HCT116 (cell line): Measurements from ENCODE around the gene EML1. TPM values are rescaled to one million over a fixed set of nuclear protein-coding genes. Genes with fewer than 3 reads are reported as not detected.

ENCODE experiments used
- ATAC-seq: fragments of 200-7000 bp; cut with Tn5 transposase; 2 replicates; pipeline ENCODE4 v1.9.1; 2020; ENCODE audit warnings: mild to moderate bottlenecking, moderate library complexity
- BruUV-seq: library from RNA; stranded (reverse); fragments of 400-500 nt; replicated peaks from 2 replicates; lab custom pipeline; 2021; lab: Mats Ljungman, UMichigan
- CTCF ChIA-PET: fragments of 300-600 bp; sonication (Branson Sonifier 250); formaldehyde crosslinking; loops from one replicate; lab custom pipeline; 2021; ENCODE audit warnings: antibody characterized with exemption; lab: Charles Lee
- POLR2A ChIA-PET: fragments of 300-600, 350-600 bp; sonication (Branson Sonifier 250); formaldehyde crosslinking; loops from one replicate; lab custom pipeline; 2021; ENCODE audit warnings: antibody characterized with exemption; lab: Charles Lee
- RAD21 ChIA-PET, 2 experiments: fragments of 300-600 bp; sonication (Branson Sonifier 250); formaldehyde crosslinking; loops; one replicate each; lab custom pipeline; 2023; ENCODE audit warnings: low total read pairs in 2 of 2; ENCODE audit not compliant: uncharacterized antibody in 2 of 2, unreplicated experiment in 2 of 2, low non-redundant PET in 1 of 2; lab: Charles Lee
- DNase-seq: peaks from one replicate; pipeline ENCODE4 v3.0.0-alpha.2; 2010; ENCODE audit warnings: low read depth, low spot score
- H2AFZ ChIP-seq: fragments of 200-600 bp; shearing (Covaris generic), sonication (generic); 2 replicates; pipeline ENCODE4 v1.6.1; 2017; ENCODE audit warnings: low read depth, mixed run types, mixed read lengths, antibody characterized with exemption, low read length; ENCODE audit not compliant: poor library complexity, severe bottlenecking
- H3K27ac ChIP-seq: 2 replicates; pipeline ENCODE4 v1.5.1; 2012; ENCODE audit warnings: low read depth, low read length
- H3K27me3 ChIP-seq: fragments of 200-600 bp; sonication (generic); 2 replicates; pipeline ENCODE4 v1.6.1; 2016; ENCODE audit warnings: mixed run types, low read length, mixed read lengths; ENCODE audit not compliant: insufficient read depth
- H3K36me3 ChIP-seq, 2 experiments: fragments of 200-500 bp in 1 of 2; fragments of 200-600 bp in 1 of 2; sonication (Bioruptor generic) in 1 of 2; sonication (generic) in 1 of 2; 2 replicates each; pipeline versions ENCODE4 v1.5.1 to v1.6.1; 2014 to 2016; ENCODE audit warnings: low read length in 2 of 2, inconsistent platforms in 1 of 2, mixed read lengths in 1 of 2, mixed run types in 1 of 2; ENCODE audit not compliant: insufficient read depth in 2 of 2, control insufficient read depth in 1 of 2
- H3K4me1 ChIP-seq, 2 experiments: fragments of 200-600 bp in 1 of 2; sonication (generic) in 1 of 2; 2 replicates each; pipeline versions ENCODE4 v1.5.1 to v1.6.1; 2012 to 2017; ENCODE audit warnings: low read length in 2 of 2, inconsistent platforms in 1 of 2, mild to moderate bottlenecking in 1 of 2, mixed read lengths in 1 of 2, mixed run types in 1 of 2, moderate library complexity in 1 of 2; ENCODE audit not compliant: insufficient read depth in 2 of 2, control insufficient read depth in 1 of 2
- H3K4me2 ChIP-seq: fragments of 200-600 bp; sonication (generic); 2 replicates; pipeline ENCODE4 v1.6.1; 2017; ENCODE audit warnings: mixed run types, low read length, mixed read lengths
- H3K4me3 ChIP-seq, 2 experiments: fragments of 200-600 bp in 1 of 2; sonication (generic) in 1 of 2; replicated peaks in 1 of 2; 2 replicates each; pipeline ENCODE4 v1.5.1; 2011 to 2016; ENCODE audit warnings: low read length in 2 of 2, control low read depth in 1 of 2, low read depth in 1 of 2, mild to moderate bottlenecking in 1 of 2, mixed read lengths in 1 of 2, mixed run types in 1 of 2
- H3K79me2 ChIP-seq: fragments of 200-600 bp; sonication (generic); 2 replicates; pipeline ENCODE4 v1.6.1; 2017; ENCODE audit warnings: mild to moderate bottlenecking, mixed run types, low read length, moderate library complexity, mixed read lengths; ENCODE audit not compliant: insufficient read depth
- H3K9ac ChIP-seq: fragments of 200-600 bp; sonication (generic); 2 replicates; pipeline ENCODE4 v1.6.1; 2016; ENCODE audit warnings: low read length, mixed read lengths
- H3K9me2 ChIP-seq: fragments of 200-600 bp; sonication (generic), shearing (Covaris generic); 2 replicates; pipeline ENCODE4 v1.6.1; 2017; ENCODE audit warnings: mixed run types, mild to moderate bottlenecking, moderate library complexity; ENCODE audit not compliant: insufficient read depth
- H3K9me3 ChIP-seq, 2 experiments: fragments of 200-500 bp in 1 of 2; fragments of 200-600 bp in 1 of 2; sonication (Bioruptor generic) in 1 of 2; sonication (generic) in 1 of 2; 2 replicates each; pipeline ENCODE4 v1.6.1; 2014 to 2017; ENCODE audit warnings: low read length in 2 of 2, mixed read lengths in 2 of 2, inconsistent platforms in 1 of 2, low read depth in 1 of 2, mild to moderate bottlenecking in 1 of 2, mixed run types in 1 of 2, moderate library complexity in 1 of 2; ENCODE audit not compliant: control insufficient read depth in 1 of 2, insufficient read depth in 1 of 2
- H4K20me1 ChIP-seq: fragments of 200-600 bp; sonication (generic), shearing (Covaris generic); 2 replicates; pipeline ENCODE4 v1.6.1; 2017; ENCODE audit warnings: mixed run types, mild to moderate bottlenecking, moderate library complexity; ENCODE audit not compliant: insufficient read depth
- ELF1 ChIP-seq: IDR thresholded peaks from 2 replicates; pipeline ENCODE4 v1.6.1; 2012; ENCODE audit warnings: low read depth, borderline replicate concordance
- EZH2phosphoT487 ChIP-seq: fragments of 200-600 bp; IDR thresholded peaks from 2 replicates; pipeline ENCODE4 v1.6.1; 2018; ENCODE audit warnings: antibody characterized with exemption, borderline replicate concordance
- FOSL1 ChIP-seq: IDR thresholded peaks from 2 replicates; pipeline ENCODE4 v1.6.1; 2012; ENCODE audit warnings: low read depth
- POLR2A ChIP-seq: IDR thresholded peaks from 2 replicates; pipeline ENCODE4 v1.7.0; 2011; ENCODE audit warnings: borderline replicate concordance; ENCODE audit not compliant: insufficient read depth, insufficient read length; ENCODE audit errors: extremely low read depth
- SIN3A ChIP-seq: IDR thresholded peaks from 2 replicates; pipeline ENCODE4 v1.6.1; 2012; ENCODE audit warnings: low read depth
- SP1 ChIP-seq: IDR thresholded peaks from 2 replicates; pipeline ENCODE4 v1.6.1; 2012; ENCODE audit warnings: low read depth
- SRF ChIP-seq: IDR thresholded peaks from 2 replicates; pipeline ENCODE4 v1.6.1; 2012; ENCODE audit warnings: low read depth
- TCF7L2 ChIP-seq: IDR thresholded peaks from 2 replicates; pipeline ENCODE4 v1.7.0; 2011; ENCODE audit warnings: borderline replicate concordance, inconsistent platforms; ENCODE audit not compliant: insufficient read depth, insufficient read length; ENCODE audit errors: extremely low read depth
- YY1 ChIP-seq: IDR thresholded peaks from 2 replicates; pipeline ENCODE4 v1.6.1; 2011; ENCODE audit warnings: low read length, low read depth, moderate library complexity, mild to moderate bottlenecking; ENCODE audit not compliant: insufficient replicate concordance; ENCODE audit errors: extremely low read depth
- ZNF274 ChIP-seq: fragments of 200-500 bp; sonication (Bioruptor generic); IDR thresholded peaks from 2 replicates; pipeline ENCODE4 v1.6.1; 2014; ENCODE audit warnings: mild to moderate bottlenecking, low read depth, low read length, inconsistent platforms
- intact Hi-C: fragments of 100-400 bp; cut with micrococcal nuclease; formaldehyde crosslinking; loops from 2 replicates; pipeline ENCODE4 v1.10.0; 2022
- total RNA-seq: library from RNA; stranded (reverse); gene quantifications from one replicate; pipeline ENCODE4 v1.2.1, GENCODE V29; 2021; ENCODE audit not compliant: unreplicated experiment
- TF ChIP-seq, protein P1 (sequence below): IDR thresholded peaks from 2 replicates; pipeline ENCODE4 v1.6.1; 2011; ENCODE audit warnings: mild to moderate bottlenecking, low read length, moderate library complexity; ENCODE audit not compliant: insufficient replicate concordance; ENCODE audit errors: extremely low read depth
- TF ChIP-seq, protein P2 (sequence below): IDR thresholded peaks from 2 replicates; pipeline ENCODE4 v1.6.1; 2012; ENCODE audit warnings: low read depth
- TF ChIP-seq, protein P3 (sequence below), 3 experiments: fragments of 200-600 bp in 1 of 3; sonication (generic) in 1 of 3; IDR thresholded peaks in 2 of 3; conservative IDR thresholded peaks in 1 of 3; 2 replicates each; pipeline ENCODE4 v1.5.1; 2012 to 2017; ENCODE audit warnings: low read depth in 2 of 3, low read length in 2 of 3, antibody characterized with exemption in 1 of 3, borderline replicate concordance in 1 of 3, control low read depth in 1 of 3, mild to moderate bottlenecking in 1 of 3, mixed read lengths in 1 of 3, mixed run types in 1 of 3, moderate library complexity in 1 of 3; ENCODE audit not compliant: insufficient read depth in 1 of 3

Gene EML1
- total RNA-seq, 1 experiment from 2014 or later: 7.4 TPM

DNA sequence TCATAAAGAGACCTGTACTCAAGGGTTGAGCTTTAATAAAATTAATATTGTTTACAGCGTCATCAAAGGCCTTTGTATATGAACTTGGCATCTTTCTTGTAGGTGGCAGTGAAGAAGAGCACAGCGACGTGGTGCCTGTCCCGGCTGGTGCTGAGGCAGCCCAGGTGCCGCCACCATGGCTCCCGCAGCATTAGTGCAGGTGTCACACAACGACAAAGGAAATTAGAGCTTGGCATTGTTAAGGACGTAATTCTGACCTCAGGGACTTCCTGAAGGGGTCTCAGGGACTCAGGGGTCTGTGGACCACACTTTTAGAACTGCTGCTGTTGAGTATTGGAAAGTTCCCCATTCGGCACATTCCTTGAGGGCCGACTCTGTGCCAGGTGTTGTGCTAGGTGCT, 24.1 kb downstream of the EML1 start:
- BruUV-seq: no TSS peak
- Histone ChIP-seq H3K27me3 (peaks cover 4% of the 10 kb centered on the region; the same call in 1 of the 2 replicates), H2AFZ (no peak overlapping the region), H3K4me3 (no peak overlapping the region), H3K9me2 (no peaks in the 10 kb centered on the region), H4K20me1 (no peaks in the 10 kb centered on the region), H3K36me3 (no peaks in the 10 kb centered on the region)
- POLR2A ChIA-PET: no interaction called here
- CTCF ChIA-PET: no interaction called here
- DNase-seq: no peak
- TF ChIP-seq SRF (no peak), EZH2phosphoT487 (no peak), ELF1 (no peak), SIN3A (no peak), YY1 (no peak), POLR2A (no peak), SP1 (no peak), FOSL1 (no peak), ZNF274 (no peak), TCF7L2 (no peak)
- TF ChIP-seq, protein P1, sequence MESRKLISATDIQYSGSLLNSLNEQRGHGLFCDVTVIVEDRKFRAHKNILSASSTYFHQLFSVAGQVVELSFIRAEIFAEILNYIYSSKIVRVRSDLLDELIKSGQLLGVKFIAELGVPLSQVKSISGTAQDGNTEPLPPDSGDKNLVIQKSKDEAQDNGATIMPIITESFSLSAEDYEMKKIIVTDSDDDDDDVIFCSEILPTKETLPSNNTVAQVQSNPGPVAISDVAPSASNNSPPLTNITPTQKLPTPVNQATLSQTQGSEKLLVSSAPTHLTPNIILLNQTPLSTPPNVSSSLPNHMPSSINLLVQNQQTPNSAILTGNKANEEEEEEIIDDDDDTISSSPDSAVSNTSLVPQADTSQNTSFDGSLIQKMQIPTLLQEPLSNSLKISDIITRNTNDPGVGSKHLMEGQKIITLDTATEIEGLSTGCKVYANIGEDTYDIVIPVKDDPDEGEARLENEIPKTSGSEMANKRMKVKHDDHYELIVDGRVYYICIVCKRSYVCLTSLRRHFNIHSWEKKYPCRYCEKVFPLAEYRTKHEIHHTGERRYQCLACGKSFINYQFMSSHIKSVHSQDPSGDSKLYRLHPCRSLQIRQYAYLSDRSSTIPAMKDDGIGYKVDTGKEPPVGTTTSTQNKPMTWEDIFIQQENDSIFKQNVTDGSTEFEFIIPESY: no peak
- TF ChIP-seq, protein P2, sequence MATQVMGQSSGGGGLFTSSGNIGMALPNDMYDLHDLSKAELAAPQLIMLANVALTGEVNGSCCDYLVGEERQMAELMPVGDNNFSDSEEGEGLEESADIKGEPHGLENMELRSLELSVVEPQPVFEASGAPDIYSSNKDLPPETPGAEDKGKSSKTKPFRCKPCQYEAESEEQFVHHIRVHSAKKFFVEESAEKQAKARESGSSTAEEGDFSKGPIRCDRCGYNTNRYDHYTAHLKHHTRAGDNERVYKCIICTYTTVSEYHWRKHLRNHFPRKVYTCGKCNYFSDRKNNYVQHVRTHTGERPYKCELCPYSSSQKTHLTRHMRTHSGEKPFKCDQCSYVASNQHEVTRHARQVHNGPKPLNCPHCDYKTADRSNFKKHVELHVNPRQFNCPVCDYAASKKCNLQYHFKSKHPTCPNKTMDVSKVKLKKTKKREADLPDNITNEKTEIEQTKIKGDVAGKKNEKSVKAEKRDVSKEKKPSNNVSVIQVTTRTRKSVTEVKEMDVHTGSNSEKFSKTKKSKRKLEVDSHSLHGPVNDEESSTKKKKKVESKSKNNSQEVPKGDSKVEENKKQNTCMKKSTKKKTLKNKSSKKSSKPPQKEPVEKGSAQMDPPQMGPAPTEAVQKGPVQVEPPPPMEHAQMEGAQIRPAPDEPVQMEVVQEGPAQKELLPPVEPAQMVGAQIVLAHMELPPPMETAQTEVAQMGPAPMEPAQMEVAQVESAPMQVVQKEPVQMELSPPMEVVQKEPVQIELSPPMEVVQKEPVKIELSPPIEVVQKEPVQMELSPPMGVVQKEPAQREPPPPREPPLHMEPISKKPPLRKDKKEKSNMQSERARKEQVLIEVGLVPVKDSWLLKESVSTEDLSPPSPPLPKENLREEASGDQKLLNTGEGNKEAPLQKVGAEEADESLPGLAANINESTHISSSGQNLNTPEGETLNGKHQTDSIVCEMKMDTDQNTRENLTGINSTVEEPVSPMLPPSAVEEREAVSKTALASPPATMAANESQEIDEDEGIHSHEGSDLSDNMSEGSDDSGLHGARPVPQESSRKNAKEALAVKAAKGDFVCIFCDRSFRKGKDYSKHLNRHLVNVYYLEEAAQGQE: no peak
- TF ChIP-seq, protein P3, sequence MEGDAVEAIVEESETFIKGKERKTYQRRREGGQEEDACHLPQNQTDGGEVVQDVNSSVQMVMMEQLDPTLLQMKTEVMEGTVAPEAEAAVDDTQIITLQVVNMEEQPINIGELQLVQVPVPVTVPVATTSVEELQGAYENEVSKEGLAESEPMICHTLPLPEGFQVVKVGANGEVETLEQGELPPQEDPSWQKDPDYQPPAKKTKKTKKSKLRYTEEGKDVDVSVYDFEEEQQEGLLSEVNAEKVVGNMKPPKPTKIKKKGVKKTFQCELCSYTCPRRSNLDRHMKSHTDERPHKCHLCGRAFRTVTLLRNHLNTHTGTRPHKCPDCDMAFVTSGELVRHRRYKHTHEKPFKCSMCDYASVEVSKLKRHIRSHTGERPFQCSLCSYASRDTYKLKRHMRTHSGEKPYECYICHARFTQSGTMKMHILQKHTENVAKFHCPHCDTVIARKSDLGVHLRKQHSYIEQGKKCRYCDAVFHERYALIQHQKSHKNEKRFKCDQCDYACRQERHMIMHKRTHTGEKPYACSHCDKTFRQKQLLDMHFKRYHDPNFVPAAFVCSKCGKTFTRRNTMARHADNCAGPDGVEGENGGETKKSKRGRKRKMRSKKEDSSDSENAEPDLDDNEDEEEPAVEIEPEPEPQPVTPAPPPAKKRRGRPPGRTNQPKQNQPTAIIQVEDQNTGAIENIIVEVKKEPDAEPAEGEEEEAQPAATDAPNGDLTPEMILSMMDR (IDR thresholded peaks at IDR 0.05 in 2 of 3, conservative IDR thresholded peaks at IDR 0.05 in 1 of 3; ENCODE audit: borderline replicate concordance in 1 of 3, insufficient read depth in 1 of 3, low read depth in 2 of 3, low read length in 2 of 3): no peak
- TF ChIP-seq, all 23 proteins: peak for 0
- Histone ChIP-seq H3K79me2 (no peaks in the 10 kb centered on the region), H3K27ac (no peak overlapping the region), H3K9ac (no peak overlapping the region), H3K9me3 (no peaks in the 10 kb centered on the region), H3K4me2 (no peak overlapping the region), H3K4me1 (no peaks in the 10 kb centered on the region)
- RAD21 ChIA-PET: no interaction called here
- ATAC-seq: no peak
- intact Hi-C loops: no loop called here
